GM18861 (cell line): ENCODE results near the gene RET.

Experiments used
- ATAC-seq: cut with Tn5 transposase; IDR thresholded peaks from one replicate; pipeline ENCODE4 v1.9.1; 2021; ENCODE audit not compliant: unreplicated experiment

Gene RET

GRCh38 chr10:43160046-43160920, 83.4 kb downstream of the RET start:
- peak; percentile 53 for ATAC-seq

- ATAC-seq = peak; percentile 83
Measured at GRCh38 chr10:43160921-43161255, 84.0 kb downstream of the RET start.

- ATAC-seq = no peak
Measured at GRCh38 chr10:43162604-43163003, 85.7 kb downstream of the RET start.

GRCh38 chr10:43166207-43166879, 89.5 kb downstream of the RET start:
- peak; percentile 36 for ATAC-seq

GRCh38 chr10:43166880-43167497, 90.1 kb downstream of the RET start:
- ATAC-seq = peak; percentile 45

- ATAC-seq = no peak
Measured at GRCh38 chr10:43167498-43167889, 90.6 kb downstream of the RET start.

GRCh38 chr10:43170491-43170890, 93.6 kb downstream of the RET start:
- ATAC-seq = no peak

- ATAC-seq = no peak
Measured at GRCh38 chr10:43172645-43173044, 95.8 kb downstream of the RET start.

- ATAC-seq = no peak
Measured at GRCh38 chr10:43173120-43173519, 96.3 kb downstream of the RET start.

- ATAC-seq = no peak
Measured at GRCh38 chr10:43174969-43175368, 98.1 kb downstream of the RET start.

GRCh38 chr10:43176271-43176670, 99.4 kb downstream of the RET start:
- no peak for ATAC-seq

GRCh38 chr10:43177595-43177994, 100.7 kb downstream of the RET start:
- no peak for ATAC-seq
